ENCODE results near the gene BMPR2.
"Not testable (repeated sequence)": the region's sequence is repeated elsewhere in the genome, so short reads cannot be mapped to it uniquely, and the experiment has no call there.

BMPR2 gene

DNA sequence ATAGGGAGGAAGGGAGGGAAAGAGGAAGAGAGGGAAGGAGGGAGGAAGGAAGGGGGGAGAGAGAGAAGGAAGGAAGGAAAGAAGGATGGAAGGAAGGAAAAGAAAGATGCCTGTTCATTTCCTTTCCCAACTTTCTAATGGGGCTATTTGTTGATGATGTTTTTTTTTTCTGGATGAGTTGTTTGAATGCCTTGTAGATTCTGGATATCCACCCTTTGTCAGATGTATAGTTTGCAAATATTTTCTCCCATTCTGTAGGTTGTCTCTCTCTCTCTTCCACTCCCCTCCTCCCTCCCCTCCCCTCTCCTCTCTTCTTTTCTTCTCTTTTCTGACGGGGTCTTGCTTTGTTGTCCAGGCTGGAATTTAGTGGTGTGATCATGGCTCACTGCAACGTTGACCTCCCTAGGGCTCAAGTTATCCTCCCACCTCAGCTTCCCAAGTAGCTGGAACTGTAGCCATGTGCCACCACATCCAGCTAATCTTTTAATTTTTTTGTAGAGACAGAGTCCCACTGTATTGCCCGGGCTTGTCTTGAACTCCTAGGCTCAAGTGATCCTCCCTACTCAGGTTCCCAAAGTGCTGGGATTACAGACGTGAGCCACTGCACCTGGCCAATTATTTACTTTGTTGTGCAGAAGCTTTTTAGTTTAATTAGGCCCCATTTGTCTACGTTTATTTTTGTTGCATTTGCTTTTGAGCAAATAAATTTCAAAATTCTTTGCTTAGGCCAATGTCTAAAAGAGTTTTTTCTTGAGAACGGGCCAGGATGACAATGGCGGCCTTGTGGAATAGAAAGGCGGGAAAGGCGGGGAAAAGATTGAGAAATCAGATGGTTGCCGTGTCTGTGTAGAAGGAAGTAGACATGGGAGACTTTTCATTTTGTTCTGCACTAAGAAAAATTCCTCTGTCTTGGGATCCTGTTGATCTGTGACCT, 201.4 kb downstream of the BMPR2 start:
- Histone ChIP-seq H3K9me3 (ENCODE audit: control insufficient read depth in 1 of 2, low read length in 2 of 2) (no peaks in the 10 kb centered on the region), H3K36me3 (ENCODE audit: control insufficient read depth in 1 of 2, insufficient read depth in 2 of 2, low read length in 2 of 2) (no peaks in the 10 kb centered on the region), H3K4me3 (ENCODE audit: low read depth in 1 of 2, low read length in 2 of 2) (no peak overlapping the region), H3K27ac (ENCODE audit: low read depth, low read length) (no peak overlapping the region), H3K4me1 (ENCODE audit: control insufficient read depth in 1 of 2, insufficient read depth in 2 of 2, low read length in 2 of 2) (no peaks in the 10 kb centered on the region), H3K27me3 (ENCODE audit: control insufficient read depth in 1 of 2, insufficient read depth in 2 of 2, low read length in 2 of 2) (no peaks in the 10 kb centered on the region), H3K9ac (ENCODE audit: low read depth in 1 of 2, low read length in 2 of 2) (no peak overlapping the region)

DNA sequence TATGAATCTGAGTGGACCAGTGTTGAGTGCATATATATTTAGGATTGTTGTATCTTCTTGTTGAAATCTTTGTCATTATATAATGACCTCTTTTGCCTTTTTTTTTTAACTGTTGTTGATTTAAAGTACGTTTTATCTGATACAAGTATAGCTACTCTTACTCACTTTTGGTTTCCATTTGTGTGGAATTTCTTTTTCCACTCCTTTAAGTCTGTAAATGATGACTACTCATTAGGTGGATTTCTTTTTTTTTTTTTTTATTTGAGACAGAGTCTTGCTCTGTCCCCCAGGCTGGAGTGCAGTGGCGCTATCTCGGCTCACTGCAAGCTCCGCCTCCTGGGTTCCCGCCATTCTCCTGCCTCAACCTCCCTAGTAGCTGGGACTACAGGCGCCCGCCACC, 206.7 kb downstream of the BMPR2 start:
- H3K4me1 ChIP-seq (ENCODE audit: control insufficient read depth in 1 of 2, insufficient read depth in 2 of 2, low read length in 2 of 2); H3K9ac ChIP-seq (ENCODE audit: low read depth in 1 of 2, low read length in 2 of 2); H3K4me3 ChIP-seq (ENCODE audit: low read depth in 1 of 2, low read length in 2 of 2); H3K27me3 ChIP-seq (ENCODE audit: control insufficient read depth in 1 of 2, insufficient read depth in 2 of 2, low read length in 2 of 2); H3K27ac ChIP-seq (ENCODE audit: low read depth, low read length); H3K9me3 ChIP-seq (ENCODE audit: control insufficient read depth in 1 of 2, low read length in 2 of 2); H3K36me3 ChIP-seq (ENCODE audit: control insufficient read depth in 1 of 2, insufficient read depth in 2 of 2, low read length in 2 of 2): not testable (repeated sequence)

DNA sequence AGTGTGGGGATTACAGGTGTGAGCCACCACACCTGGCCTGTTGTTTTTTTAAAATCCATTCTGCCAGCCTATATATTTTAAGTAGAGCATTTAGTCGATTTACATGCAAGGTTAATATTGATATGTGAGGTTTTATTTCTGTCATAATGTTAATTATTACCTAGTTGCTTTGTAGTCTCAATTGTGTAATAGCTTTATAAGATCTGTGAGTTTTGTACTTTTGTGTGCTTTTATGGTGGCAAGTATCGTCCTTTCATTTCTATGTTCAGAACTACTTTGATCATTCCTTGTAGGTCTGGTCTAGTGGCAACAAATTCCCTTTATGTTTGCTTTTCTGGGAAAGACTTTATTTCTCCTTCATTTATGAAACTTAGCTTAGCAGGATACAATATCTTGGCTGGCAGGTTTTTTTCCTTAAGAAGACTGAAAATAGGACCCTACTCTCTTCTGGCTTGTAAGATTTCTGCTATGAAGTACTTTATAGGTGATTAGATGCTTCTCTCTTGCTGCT, 207.6 kb downstream of the BMPR2 start:
- no peak overlapping the region for H3K27ac ChIP-seq (ENCODE audit: low read depth, low read length)
- H3K9ac ChIP-seq (ENCODE audit: low read depth in 1 of 2, low read length in 2 of 2), result no peak overlapping the region
- no peaks in the 10 kb centered on the region for H3K9me3 ChIP-seq (ENCODE audit: control insufficient read depth in 1 of 2, low read length in 2 of 2)
- no peaks in the 10 kb centered on the region for H3K36me3 ChIP-seq (ENCODE audit: control insufficient read depth in 1 of 2, insufficient read depth in 2 of 2, low read length in 2 of 2)
- H3K27me3 ChIP-seq (ENCODE audit: control insufficient read depth in 1 of 2, insufficient read depth in 2 of 2, low read length in 2 of 2), result no peaks in the 10 kb centered on the region
- H3K4me1 ChIP-seq (ENCODE audit: control insufficient read depth in 1 of 2, insufficient read depth in 2 of 2, low read length in 2 of 2), result peaks cover 5 to 6% of the 10 kb centered on the region in 2 donors
- H3K4me3 ChIP-seq (ENCODE audit: low read depth in 1 of 2, low read length in 2 of 2), result no peak overlapping the region

DNA sequence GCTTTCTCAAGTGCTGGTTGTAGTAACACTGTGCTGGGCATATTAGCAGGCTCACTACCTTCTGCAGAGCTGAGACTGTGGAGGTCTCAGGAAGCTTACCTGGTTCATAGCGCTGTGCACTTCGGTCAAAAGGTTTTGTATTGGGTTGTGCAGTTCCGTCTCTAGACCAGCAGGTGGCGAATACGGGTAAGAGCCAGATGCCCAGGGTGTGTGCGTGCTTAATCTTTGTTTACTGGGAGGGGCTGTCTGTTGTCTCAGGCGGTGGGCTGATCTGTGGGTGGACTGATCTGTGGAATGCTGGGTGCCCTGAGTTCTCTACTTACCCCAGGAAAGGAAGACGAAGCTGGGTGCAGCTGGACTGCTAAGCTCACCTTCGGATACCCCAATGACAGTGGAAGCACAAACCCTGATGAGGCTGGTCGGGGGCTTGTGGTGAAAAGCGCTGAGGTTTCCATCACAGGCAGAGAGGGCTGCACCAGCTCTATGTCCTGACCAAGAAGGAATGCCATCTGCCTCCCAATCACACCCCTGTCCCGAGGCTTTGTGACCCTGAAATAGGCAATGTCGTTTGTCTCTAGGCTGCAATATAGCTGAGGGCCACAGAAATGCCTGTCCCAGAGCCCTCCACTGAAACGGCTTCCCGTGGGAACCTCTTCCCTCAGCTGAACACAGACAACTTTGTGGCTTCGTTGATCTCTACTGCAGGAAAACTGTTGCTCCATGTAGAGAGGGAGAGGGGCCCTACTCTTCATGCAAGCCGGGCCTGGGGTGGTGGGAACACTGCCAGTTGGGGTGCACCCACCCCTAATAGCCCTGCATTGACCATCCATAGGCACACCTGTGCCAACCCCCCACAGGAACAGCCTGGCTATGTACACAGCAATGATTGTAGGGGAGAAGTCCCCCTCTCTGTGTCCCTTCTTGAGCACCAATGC, 212.8 kb downstream of the BMPR2 start:
- no peaks in the 10 kb centered on the region for H3K36me3 ChIP-seq (ENCODE audit: control insufficient read depth in 1 of 2, insufficient read depth in 2 of 2, low read length in 2 of 2)
- no peak overlapping the region for H3K27ac ChIP-seq (ENCODE audit: low read depth, low read length)
- peak overlapping the region; percentile 40 to 57 for H3K4me3 ChIP-seq (ENCODE audit: low read depth in 1 of 2, low read length in 2 of 2)
- no peaks in the 10 kb centered on the region for H3K9me3 ChIP-seq (ENCODE audit: control insufficient read depth in 1 of 2, low read length in 2 of 2)
- no peaks in the 10 kb centered on the region for H3K27me3 ChIP-seq (ENCODE audit: control insufficient read depth in 1 of 2, insufficient read depth in 2 of 2, low read length in 2 of 2)
- H3K4me1 ChIP-seq (ENCODE audit: control insufficient read depth in 1 of 2, insufficient read depth in 2 of 2, low read length in 2 of 2), result peaks cover 9 to 10% of the 10 kb centered on the region in 2 donors
- H3K9ac ChIP-seq (ENCODE audit: low read depth in 1 of 2, low read length in 2 of 2), result no peak overlapping the region

DNA sequence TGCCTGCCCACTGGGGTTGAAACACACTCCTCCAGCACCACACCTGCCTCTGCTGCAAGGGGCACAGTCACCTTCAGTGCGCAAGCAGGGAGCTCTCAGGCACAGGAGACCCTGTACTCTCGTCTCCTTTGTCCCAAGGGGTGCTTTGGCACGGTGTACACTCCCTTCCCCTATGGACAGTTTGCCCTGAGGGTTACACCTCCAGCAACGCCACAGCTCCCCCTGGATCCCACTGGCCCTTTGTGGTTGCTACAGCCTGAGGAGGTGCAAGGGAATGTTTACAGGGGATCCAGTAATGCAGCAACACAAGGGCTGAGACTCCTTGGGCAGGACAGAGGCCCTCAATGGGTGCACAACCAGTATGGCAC, 213.4 kb downstream of the BMPR2 start:
- Histone ChIP-seq H3K36me3 (ENCODE audit: control insufficient read depth in 1 of 2, insufficient read depth in 2 of 2, low read length in 2 of 2) (no peaks in the 10 kb centered on the region), H3K27ac (ENCODE audit: low read depth, low read length) (no peak overlapping the region), H3K4me3 (ENCODE audit: low read depth in 1 of 2, low read length in 2 of 2) (no peak overlapping the region), H3K27me3 (ENCODE audit: control insufficient read depth in 1 of 2, insufficient read depth in 2 of 2, low read length in 2 of 2) (no peaks in the 10 kb centered on the region), H3K4me1 (ENCODE audit: control insufficient read depth in 1 of 2, insufficient read depth in 2 of 2, low read length in 2 of 2) (peaks cover 9 to 10% of the 10 kb centered on the region in 2 donors), H3K9ac (ENCODE audit: low read depth in 1 of 2, low read length in 2 of 2) (no peak overlapping the region), H3K9me3 (ENCODE audit: control insufficient read depth in 1 of 2, low read length in 2 of 2) (no peaks in the 10 kb centered on the region)

DNA sequence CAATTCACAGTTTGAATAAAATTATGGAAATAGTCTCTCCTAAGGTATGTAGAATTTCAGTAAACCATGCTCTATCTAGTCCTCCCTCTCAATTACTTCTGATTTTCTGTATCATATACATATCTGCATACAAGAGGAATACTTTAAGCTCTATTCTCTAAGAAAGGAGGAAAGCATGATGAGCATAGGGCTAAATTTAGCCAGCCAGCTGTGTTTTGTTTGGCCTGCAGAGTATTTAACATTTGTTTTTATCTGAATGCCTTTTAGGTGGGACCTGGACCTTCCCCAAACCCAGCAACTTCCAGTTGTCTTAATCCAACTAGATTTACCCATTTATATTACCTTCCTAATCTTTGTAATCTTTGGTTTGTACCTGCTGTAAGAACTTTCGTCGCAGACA, 216.4 kb downstream of the BMPR2 start:
- Histone ChIP-seq H3K27ac (ENCODE audit: low read depth, low read length) (no peak overlapping the region), H3K36me3 (ENCODE audit: control insufficient read depth in 1 of 2, insufficient read depth in 2 of 2, low read length in 2 of 2) (no peaks in the 10 kb centered on the region), H3K9ac (ENCODE audit: low read depth in 1 of 2, low read length in 2 of 2) (no peak overlapping the region), H3K4me3 (ENCODE audit: low read depth in 1 of 2, low read length in 2 of 2) (no peak overlapping the region), H3K27me3 (ENCODE audit: control insufficient read depth in 1 of 2, insufficient read depth in 2 of 2, low read length in 2 of 2) (no peaks in the 10 kb centered on the region), H3K4me1 (ENCODE audit: control insufficient read depth in 1 of 2, insufficient read depth in 2 of 2, low read length in 2 of 2) (peaks cover 9 to 10% of the 10 kb centered on the region in 2 donors), H3K9me3 (ENCODE audit: control insufficient read depth in 1 of 2, low read length in 2 of 2) (no peaks in the 10 kb centered on the region)

DNA sequence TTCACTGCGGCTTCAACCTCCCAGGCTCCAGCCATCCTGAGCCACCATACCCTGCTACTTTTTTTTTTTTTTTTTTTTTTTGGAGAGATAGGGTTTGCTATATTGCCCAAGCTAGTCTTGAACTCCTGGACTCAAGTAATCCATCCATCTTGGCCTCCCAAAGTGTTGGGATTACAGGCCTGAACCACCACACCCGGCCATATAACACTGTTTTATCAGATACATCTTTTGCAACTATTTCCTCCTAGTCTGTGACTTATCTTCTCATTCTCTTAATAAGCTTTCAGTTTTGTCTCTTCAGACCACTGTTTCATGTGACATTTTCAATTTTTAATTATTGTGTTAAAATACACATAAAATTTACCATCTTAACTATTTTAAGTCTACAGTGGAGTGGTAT, 223.0 kb downstream of the BMPR2 start:
- H3K36me3 ChIP-seq (ENCODE audit: control insufficient read depth in 1 of 2, insufficient read depth in 2 of 2, low read length in 2 of 2), result no peaks in the 10 kb centered on the region
- H3K9me3 ChIP-seq (ENCODE audit: control insufficient read depth in 1 of 2, low read length in 2 of 2), result no peaks in the 10 kb centered on the region
- H3K9ac ChIP-seq (ENCODE audit: low read depth in 1 of 2, low read length in 2 of 2), result no peak overlapping the region
- no peak overlapping the region for H3K27ac ChIP-seq (ENCODE audit: low read depth, low read length)
- no peaks in the 10 kb centered on the region for H3K4me1 ChIP-seq (ENCODE audit: control insufficient read depth in 1 of 2, insufficient read depth in 2 of 2, low read length in 2 of 2)
- H3K4me3 ChIP-seq (ENCODE audit: low read depth in 1 of 2, low read length in 2 of 2), result no peak overlapping the region
- no peaks in the 10 kb centered on the region for H3K27me3 ChIP-seq (ENCODE audit: control insufficient read depth in 1 of 2, insufficient read depth in 2 of 2, low read length in 2 of 2)

DNA sequence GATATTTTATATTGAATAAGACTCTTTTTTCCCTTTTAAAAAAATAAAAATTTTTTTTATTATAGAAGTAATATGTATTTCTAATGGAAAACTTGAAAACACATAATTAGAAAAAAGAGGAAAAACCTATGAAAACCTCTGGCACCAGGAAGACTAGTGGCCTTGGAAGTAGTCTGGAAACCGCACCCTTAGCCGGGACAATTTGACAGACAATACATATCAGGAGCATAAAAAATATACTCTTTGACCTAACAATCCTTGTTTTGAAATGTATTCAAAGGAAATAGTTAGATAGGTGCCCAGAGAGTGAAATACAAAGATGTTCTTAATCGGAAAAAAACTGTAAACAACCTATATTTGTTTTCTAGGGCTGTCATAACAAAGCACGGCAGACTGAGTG, 223.8 kb downstream of the BMPR2 start:
- H3K9me3 ChIP-seq (ENCODE audit: control insufficient read depth in 1 of 2, low read length in 2 of 2), result no peaks in the 10 kb centered on the region
- no peak overlapping the region for H3K9ac ChIP-seq (ENCODE audit: low read depth in 1 of 2, low read length in 2 of 2)
- no peaks in the 10 kb centered on the region for H3K4me1 ChIP-seq (ENCODE audit: control insufficient read depth in 1 of 2, insufficient read depth in 2 of 2, low read length in 2 of 2)
- H3K27me3 ChIP-seq (ENCODE audit: control insufficient read depth in 1 of 2, insufficient read depth in 2 of 2, low read length in 2 of 2), result no peaks in the 10 kb centered on the region
- H3K36me3 ChIP-seq (ENCODE audit: control insufficient read depth in 1 of 2, insufficient read depth in 2 of 2, low read length in 2 of 2), result no peaks in the 10 kb centered on the region
- no peak overlapping the region for H3K4me3 ChIP-seq (ENCODE audit: low read depth in 1 of 2, low read length in 2 of 2)
- no peak overlapping the region for H3K27ac ChIP-seq (ENCODE audit: low read depth, low read length)

DNA sequence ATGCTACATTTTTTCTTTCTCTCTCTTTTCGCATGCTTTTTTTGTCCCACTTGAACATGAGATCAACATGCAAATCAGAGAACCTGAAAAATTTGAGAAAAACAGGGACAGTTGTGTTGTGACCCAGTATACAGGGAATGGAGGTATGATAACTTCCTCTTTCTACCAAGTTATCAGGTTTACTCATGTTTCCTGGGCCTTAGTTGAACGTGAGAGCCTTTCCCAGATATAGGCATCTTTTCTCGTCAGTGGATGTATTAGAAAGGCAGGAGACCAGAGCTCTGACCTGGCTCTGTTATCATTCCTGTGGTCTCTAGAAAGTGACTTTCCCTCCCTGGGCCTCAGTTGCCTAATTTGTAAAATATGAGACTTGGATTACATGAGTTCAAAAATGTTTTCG, 228.6 kb downstream of the BMPR2 start:
- no peaks in the 10 kb centered on the region for H3K9me3 ChIP-seq (ENCODE audit: control insufficient read depth in 1 of 2, low read length in 2 of 2)
- H3K4me1 ChIP-seq (ENCODE audit: control insufficient read depth in 1 of 2, insufficient read depth in 2 of 2, low read length in 2 of 2), result no peaks in the 10 kb centered on the region
- no peaks in the 10 kb centered on the region for H3K27me3 ChIP-seq (ENCODE audit: control insufficient read depth in 1 of 2, insufficient read depth in 2 of 2, low read length in 2 of 2)
- H3K36me3 ChIP-seq (ENCODE audit: control insufficient read depth in 1 of 2, insufficient read depth in 2 of 2, low read length in 2 of 2), result no peaks in the 10 kb centered on the region
- no peak overlapping the region for H3K27ac ChIP-seq (ENCODE audit: low read depth, low read length)
- no peak overlapping the region for H3K9ac ChIP-seq (ENCODE audit: low read depth in 1 of 2, low read length in 2 of 2)
- no peak overlapping the region for H3K4me3 ChIP-seq (ENCODE audit: low read depth in 1 of 2, low read length in 2 of 2)

DNA sequence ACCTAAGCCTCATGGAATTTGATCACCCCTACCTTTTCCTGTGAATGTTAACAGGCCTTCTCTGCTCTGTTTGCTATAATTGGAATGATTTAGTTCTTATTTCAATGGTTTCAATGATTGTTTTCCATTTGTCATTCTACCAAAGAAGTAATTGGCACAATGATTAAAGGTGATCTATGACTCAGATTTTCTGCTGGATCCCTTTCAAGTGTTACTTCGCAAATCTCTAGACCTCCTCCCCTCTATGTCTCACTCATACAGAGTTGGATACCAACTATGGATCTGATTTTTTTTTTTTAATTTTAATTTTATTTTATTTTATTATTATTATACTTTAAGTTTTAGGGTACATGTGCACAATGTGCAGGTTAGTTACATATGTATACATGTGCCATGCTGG, 229.0 kb downstream of the BMPR2 start:
- H3K9me3 ChIP-seq (ENCODE audit: control insufficient read depth in 1 of 2, low read length in 2 of 2), result no peaks in the 10 kb centered on the region
- H3K9ac ChIP-seq (ENCODE audit: low read depth in 1 of 2, low read length in 2 of 2), result no peak overlapping the region
- H3K27me3 ChIP-seq (ENCODE audit: control insufficient read depth in 1 of 2, insufficient read depth in 2 of 2, low read length in 2 of 2), result no peaks in the 10 kb centered on the region

More for the DNA sequence above, 229.0 kb downstream of the BMPR2 start:
- H3K4me1 ChIP-seq (ENCODE audit: control insufficient read depth in 1 of 2, insufficient read depth in 2 of 2, low read length in 2 of 2), result peaks cover 0 to 4% of the 10 kb centered on the region in 2 donors
- no peak overlapping the region for H3K27ac ChIP-seq (ENCODE audit: low read depth, low read length)
- no peaks in the 10 kb centered on the region for H3K36me3 ChIP-seq (ENCODE audit: control insufficient read depth in 1 of 2, insufficient read depth in 2 of 2, low read length in 2 of 2)
- H3K4me3 ChIP-seq (ENCODE audit: low read depth in 1 of 2, low read length in 2 of 2), result no peak overlapping the region

Measured in duodenal mucosa (tissue), 2 donors.